Fibroblast of the aortic adventitia (primary cell): Measurements from ENCODE around the gene PRM3. TPM values are rescaled to one million over a fixed set of nuclear protein-coding genes. Genes with fewer than 3 reads are reported as not detected.

Source experiments
- DNase-seq: peaks from one replicate; pipeline ENCODE4 v3.0.0-alpha.2; 2010; ENCODE audit warnings: low read depth
- H3K4me3 ChIP-seq: 2 replicates; pipeline ENCODE4 v1.5.1; 2011; ENCODE audit warnings: low read depth, mild to moderate bottlenecking, control low read depth, low read length, moderate library complexity
- CTCF ChIP-seq: IDR thresholded peaks from 2 replicates; pipeline ENCODE4 v1.5.1; 2011; ENCODE audit warnings: mild to moderate bottlenecking, low read length, control low read depth, inconsistent platforms; ENCODE audit not compliant: insufficient read depth
- total RNA-seq: library from RNA; depleted of rRNA; stranded (reverse); fragments of >200 nt; gene quantifications from 2 replicates; pipeline ENCODE4 v1.2.3, GENCODE V29; 2012; ENCODE audit warnings: low replicate concordance

Gene PRM3
- total RNA-seq, 1 donor = not detected

- TF ChIP-seq CTCF = no peak
Measured at GRCh38 chr16:11234884-11235702, 38.3 kb downstream of the PRM3 start.

DNA sequence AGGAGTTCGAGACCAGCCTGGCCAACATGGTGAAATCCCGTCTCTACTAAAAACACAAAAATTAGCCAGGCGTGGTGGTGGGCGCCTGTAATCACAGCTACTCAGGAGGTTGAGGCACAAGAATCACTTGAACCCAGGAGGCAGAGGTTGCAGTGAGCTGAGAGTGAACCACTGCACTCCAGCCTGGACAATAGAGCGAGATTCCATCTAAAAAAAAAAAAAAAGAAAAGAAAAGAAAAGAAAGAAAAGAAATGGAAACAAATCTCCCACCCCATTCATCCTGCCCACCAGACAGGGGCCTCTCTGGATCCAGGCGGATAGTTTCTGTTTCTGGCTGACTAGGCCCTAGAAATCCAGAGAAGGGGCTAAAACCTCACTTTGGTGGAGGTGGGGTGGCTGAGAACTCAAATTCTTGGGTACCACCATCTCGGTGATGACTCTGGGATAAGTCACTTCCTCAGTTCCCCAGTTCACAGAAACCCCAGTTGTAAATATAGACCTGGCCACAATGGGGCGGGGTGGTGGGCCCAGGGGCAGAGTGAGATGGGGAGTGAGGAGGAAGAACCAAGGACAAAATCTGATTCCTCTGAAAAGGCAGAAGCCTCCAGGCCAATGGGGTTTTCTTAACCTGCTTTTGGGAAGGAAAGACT is 39.6 kb downstream of the PRM3 start:
- DNase-seq = no peak
- no peak for TF ChIP-seq CTCF
- H3K4me3 ChIP-seq = no peak overlapping the region

More at GRCh38 chr16:11234884-11235702, 38.3 kb downstream of the PRM3 start:
- H3K4me3 ChIP-seq = no peak overlapping the region
- no peak for DNase-seq

DNA sequence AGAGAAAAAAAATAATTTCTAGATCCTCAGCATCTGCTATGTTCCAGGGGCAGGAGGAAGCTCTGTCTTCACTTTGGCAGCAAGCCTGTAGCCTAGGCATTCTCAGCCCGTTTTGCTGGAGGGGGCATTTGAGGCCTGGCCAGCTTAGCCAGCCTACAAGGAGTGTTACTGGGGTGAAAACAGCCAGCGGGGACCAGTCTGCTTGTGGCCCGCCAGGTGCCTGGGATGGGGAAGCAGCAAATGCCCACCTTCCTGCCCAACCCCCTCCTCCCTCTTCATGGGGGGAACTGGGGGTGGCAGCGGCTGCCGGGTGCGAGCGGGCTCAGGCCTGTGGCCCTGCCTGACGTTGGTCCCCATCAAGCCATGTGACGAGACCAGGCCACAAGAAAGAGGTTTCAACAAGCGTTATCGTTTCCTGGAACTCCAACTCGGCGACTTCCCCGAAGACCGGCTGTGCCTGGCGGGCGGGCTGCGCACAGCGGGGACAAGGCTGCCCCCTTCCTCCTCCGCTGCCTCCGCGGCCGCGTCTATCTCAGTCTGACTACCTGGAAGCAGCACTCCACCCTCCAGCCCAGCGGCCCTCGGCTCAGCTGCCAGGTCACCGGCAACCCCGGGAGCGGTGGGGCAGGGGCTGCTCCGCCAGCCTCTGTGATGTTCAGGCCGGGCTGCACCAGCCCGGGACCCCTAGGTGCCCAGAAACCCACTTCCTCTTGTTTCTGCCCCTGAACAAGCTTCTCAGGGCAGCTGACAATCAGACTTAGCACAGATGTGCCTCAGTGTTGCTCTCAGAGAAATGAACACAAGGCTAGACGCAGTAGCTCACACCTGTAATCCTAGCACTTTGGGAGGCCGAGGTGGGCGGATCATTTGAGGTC is 40.3 kb downstream of the PRM3 start:
- H3K4me3 ChIP-seq = no peak overlapping the region
- TF ChIP-seq CTCF = no peak
- no peak for DNase-seq

- no peak for TF ChIP-seq CTCF
- DNase-seq = no peak
- H3K4me3 ChIP-seq = no peak overlapping the region
Measured at GRCh38 chr16:11232302-11232851, 41.1 kb downstream of the PRM3 start.

DNA sequence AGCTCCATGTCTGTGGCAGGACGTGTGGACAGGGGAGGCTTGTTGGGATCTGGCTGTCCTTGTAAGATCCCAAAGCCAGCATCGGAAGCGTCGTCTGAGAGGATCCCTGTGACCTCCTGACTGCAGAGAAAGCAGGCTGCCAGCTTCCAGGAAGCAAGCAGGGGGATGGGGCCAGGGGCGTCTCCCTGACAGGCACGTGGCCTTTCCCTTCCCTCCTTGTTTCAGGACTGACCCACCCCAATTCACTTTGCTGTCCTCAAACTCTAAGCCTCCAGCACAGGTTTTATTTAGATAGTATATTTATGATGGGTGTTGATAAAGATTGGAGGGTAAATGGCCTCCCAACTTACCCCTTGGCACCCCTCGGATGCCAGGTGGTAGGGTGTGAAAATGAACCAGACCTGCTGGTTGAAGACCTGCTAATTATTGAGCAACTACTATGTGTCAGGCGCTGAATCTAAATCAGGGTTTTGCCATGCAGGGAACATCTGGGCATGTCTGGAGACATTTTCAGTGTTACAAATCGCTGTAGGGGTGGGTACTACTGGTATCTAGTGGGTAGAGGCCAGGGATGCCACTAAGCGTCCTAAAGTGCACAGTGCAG is 42.0 kb downstream of the PRM3 start:
- H3K4me3 ChIP-seq = no peak overlapping the region
- no peak for TF ChIP-seq CTCF
- DNase-seq = no peak

GRCh38 chr16:11229906-11230305 is 43.5 kb downstream of the PRM3 start:
- no peak overlapping the region for H3K4me3 ChIP-seq
- no peak for TF ChIP-seq CTCF
- DNase-seq = no peak
